Stimulated activated naive B cell treated with anti-CD40 and anti-IgM and Interleukin-4, amounts not matched to agents 10 μg/mL and 1 μg/mL and 100 μg/mL, for 72 hours (primary cell): ENCODE measurements around the gene DNAJC21.
"Not testable (repeated sequence)": the region's sequence is repeated elsewhere in the genome, so short reads cannot be mapped to it uniquely, and the experiment has no call there.

Experiments
- ATAC-seq, 2 donors: fragments of 150-1000 bp; cut with Tn5 transposase; replicated peaks; 2 replicates each; pipeline ENCODE4 v1.10.0; 2021; ENCODE audit warnings: moderate library complexity in 1 of 2
- DNase-seq: peaks from one replicate; pipeline ENCODE4 v3.0.0; 2021
- H3K27ac Mint-ChIP-seq: one replicate; pipeline ENCODE4 v1.8.0; 2022; ENCODE audit warnings: mild to moderate bottlenecking, mixed read lengths
- H3K27me3 Mint-ChIP-seq, 2 donors: one replicate each; pipeline ENCODE4 v1.8.0; 2022; ENCODE audit warnings: mixed read lengths in 2 of 2
- H3K36me3 Mint-ChIP-seq, 2 donors: one replicate each; pipeline ENCODE4 v1.8.0; 2022; ENCODE audit warnings: mixed read lengths in 2 of 2, mild to moderate bottlenecking in 1 of 2
- H3K4me1 Mint-ChIP-seq, 2 donors: one replicate each; pipeline ENCODE4 v1.8.0; 2022; ENCODE audit warnings: mixed read lengths in 2 of 2, mild to moderate bottlenecking in 1 of 2
- H3K4me3 Mint-ChIP-seq, 2 donors: one replicate each; pipeline ENCODE4 v1.8.0; 2022; ENCODE audit warnings: mild to moderate bottlenecking in 2 of 2, mixed read lengths in 2 of 2, moderate library complexity in 1 of 2
- H3K9me3 Mint-ChIP-seq, 2 donors: one replicate each; pipeline ENCODE4 v1.8.0; 2022; ENCODE audit warnings: mixed read lengths in 2 of 2, mild to moderate bottlenecking in 1 of 2

Gene DNAJC21

DNA sequence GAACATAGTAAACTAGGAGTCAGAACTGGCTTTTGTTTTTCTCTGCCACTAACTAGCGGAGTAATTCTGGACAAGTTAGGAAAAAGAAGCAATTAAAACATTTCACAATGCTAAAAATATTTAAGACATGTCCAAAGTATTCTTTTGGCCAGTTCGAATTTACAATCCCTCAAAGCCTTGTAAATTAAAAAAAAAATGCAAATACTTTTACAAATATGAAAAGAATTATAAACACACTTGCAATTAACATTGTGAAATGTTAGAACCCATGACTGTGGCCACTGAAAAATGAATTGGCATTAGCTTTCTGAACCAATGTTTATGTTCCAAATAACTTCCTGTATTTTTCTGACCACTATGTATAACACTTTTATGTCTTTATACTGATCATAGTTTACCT, 16.3 kb upstream of the DNAJC21 start:
- Mint-ChIP-seq H3K4me1 (peaks cover 11 to 30% of the 10 kb centered on the region in 2 donors), H3K36me3 (peaks cover 19 to 39% of the 10 kb centered on the region in 2 donors), H3K9me3 (no peaks in the 10 kb centered on the region), H3K27me3 (no peaks in the 10 kb centered on the region), H3K4me3 (no peak overlapping the region), H3K27ac (no peak overlapping the region)
- ATAC-seq (no peak), DNase-seq (no peak)

- no peaks in the 10 kb centered on the region for H3K9me3 Mint-ChIP-seq
- no peak overlapping the region for H3K27ac Mint-ChIP-seq
- no peak overlapping the region for H3K4me3 Mint-ChIP-seq
- H3K4me1 Mint-ChIP-seq: peaks cover 11 to 30% of the 10 kb centered on the region in 2 donors
- H3K27me3 Mint-ChIP-seq: no peaks in the 10 kb centered on the region
- H3K36me3 Mint-ChIP-seq: peaks cover 15 to 27% of the 10 kb centered on the region in 2 donors
- peak; percentile 1 to 7 for ATAC-seq
- DNase-seq: no peak
These were observed 14.7 kb upstream of the DNAJC21 start for GRCh38 chr5:34914671-34915138.

- Mint-ChIP-seq H3K36me3 (peaks cover 9 to 22% of the 10 kb centered on the region in 2 donors), H3K27ac (peak within 1 kb of the TSS; percentile 56), H3K4me3 (peak within 1 kb of the TSS in 1 of 2 donors; percentile 55), H3K4me1 (peaks cover 11 to 30% of the 10 kb centered on the region in 2 donors), H3K9me3 (no peaks in the 10 kb centered on the region), H3K27me3 (no peaks in the 10 kb centered on the region)
- DNase-seq: peak; percentile 98
- ATAC-seq: peak; percentile 99
These were observed 14.1 kb upstream of the DNAJC21 start, which contains the start of the genes BRIX1 and RAD1 for GRCh38 chr5:34915139-34915855. TSS of gene BRIX1 (plus strand) at chr5:34915711. CDS start at chr5:34915739, 28 bp downstream. TSS of gene RAD1 (minus strand) at chr5:34915504. CDS start at chr5:34914892, 612 bp downstream.

DNA sequence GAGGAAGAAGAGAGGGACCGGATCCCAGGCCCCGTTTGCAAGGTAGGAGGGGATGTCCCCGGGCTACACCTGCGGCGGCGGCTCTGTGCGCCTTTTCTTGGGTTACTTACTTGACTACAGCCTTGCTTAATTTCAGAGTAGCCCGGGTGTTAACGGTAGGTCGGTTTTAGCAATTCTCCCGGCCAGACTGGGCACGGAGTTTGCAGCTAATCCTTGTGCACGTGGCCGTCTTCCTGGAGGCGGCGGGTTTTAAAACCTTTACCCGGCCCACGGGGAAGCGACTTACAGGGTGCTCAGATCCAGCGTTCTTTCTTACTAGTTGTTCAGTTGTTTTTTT, 13.5 kb upstream of the DNAJC21 start:
- no peaks in the 10 kb centered on the region for H3K27me3 Mint-ChIP-seq
- peak; percentile 2 to 11 for ATAC-seq
- peaks cover 10 to 24% of the 10 kb centered on the region in 2 donors for H3K36me3 Mint-ChIP-seq
- no peaks in the 10 kb centered on the region for H3K9me3 Mint-ChIP-seq
- H3K4me1 Mint-ChIP-seq: peaks cover 11 to 33% of the 10 kb centered on the region in 2 donors
- no peak for DNase-seq
- H3K27ac Mint-ChIP-seq: no peak overlapping the region
- H3K4me3 Mint-ChIP-seq: no peak overlapping the region

DNA sequence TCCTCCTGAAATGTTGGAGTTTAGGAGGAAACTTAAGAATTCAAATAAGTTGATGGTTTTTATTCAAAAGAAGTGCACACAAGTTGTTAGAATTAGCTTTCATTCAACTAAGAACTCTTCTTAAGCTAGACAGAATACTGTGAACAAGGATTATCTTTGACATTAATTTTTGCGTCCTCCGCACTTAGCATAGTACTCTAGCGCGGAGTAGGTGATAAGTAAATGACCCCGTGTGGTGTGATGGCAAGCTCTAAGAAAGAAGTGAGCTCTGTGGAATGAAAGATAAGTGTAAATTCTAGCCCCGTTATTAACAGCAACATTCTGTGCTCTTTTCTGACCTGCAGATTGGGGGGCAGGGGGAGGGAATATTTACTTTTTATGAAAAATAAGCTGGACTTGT, 12.8 kb upstream of the DNAJC21 start:
- Mint-ChIP-seq H3K36me3 (peaks cover 10 to 22% of the 10 kb centered on the region in 2 donors), H3K9me3 (no peaks in the 10 kb centered on the region), H3K4me1 (peaks cover 11 to 33% of the 10 kb centered on the region in 2 donors), H3K27ac (no peak overlapping the region), H3K4me3 (no peak overlapping the region), H3K27me3 (no peaks in the 10 kb centered on the region)
- DNase-seq (no peak), ATAC-seq (no peak)

- Mint-ChIP-seq H3K27me3 (no peaks in the 10 kb centered on the region), H3K36me3 (peaks cover 11 to 22% of the 10 kb centered on the region in 2 donors), H3K4me1 (peaks cover 11 to 33% of the 10 kb centered on the region in 2 donors), H3K27ac (no peak overlapping the region), H3K9me3 (no peaks in the 10 kb centered on the region), H3K4me3 (no peak overlapping the region)
- ATAC-seq (no peak), DNase-seq (no peak)
These were observed 11.3 kb upstream of the DNAJC21 start for GRCh38 chr5:34918025-34918424.

- H3K4me1 Mint-ChIP-seq: peaks cover 11 to 29% of the 10 kb centered on the region in 2 donors
- H3K36me3 Mint-ChIP-seq: peaks cover 16 to 27% of the 10 kb centered on the region in 2 donors
- no peak overlapping the region for H3K27ac Mint-ChIP-seq
These were observed 10.3 kb upstream of the DNAJC21 start for GRCh38 chr5:34919077-34919476.

DNA sequence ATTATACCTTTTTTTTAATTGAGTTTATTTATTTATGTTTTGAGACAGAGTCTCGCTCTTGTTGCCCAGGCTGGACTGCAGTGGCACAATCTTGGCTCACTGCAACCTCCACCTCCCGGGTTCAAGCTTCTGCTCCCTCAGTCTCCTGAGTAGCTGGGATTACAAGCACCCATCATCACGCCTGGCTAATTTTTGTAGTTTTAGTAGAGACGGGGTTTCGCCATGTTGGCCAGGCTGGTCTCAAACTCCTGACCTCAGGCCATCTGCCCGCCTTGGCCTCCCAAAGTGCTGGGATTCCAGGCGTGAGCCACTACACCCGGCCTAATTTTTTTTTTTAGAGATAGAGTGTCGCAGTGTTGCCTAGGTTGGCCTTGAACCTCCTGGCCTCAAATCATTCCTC, 6.1 kb upstream of the DNAJC21 start:
- ATAC-seq, DNase-seq, H3K4me1 Mint-ChIP-seq, H3K27me3 Mint-ChIP-seq, H3K9me3 Mint-ChIP-seq: not testable (repeated sequence)
- Mint-ChIP-seq H3K27ac (peak overlapping the region; percentile 31), H3K36me3 (peaks cover 20 to 26% of the 10 kb centered on the region in 2 donors), H3K4me3 (peak overlapping the region in 1 of 2 donors; percentile 16)

More at GRCh38 chr5:34919077-34919476, 10.3 kb upstream of the DNAJC21 start:
- Mint-ChIP-seq H3K9me3 (no peaks in the 10 kb centered on the region), H3K27me3 (no peaks in the 10 kb centered on the region), H3K4me3 (no peak overlapping the region)
- DNase-seq (no peak), ATAC-seq (no peak)

- ATAC-seq (peak; percentile 84 to 85), DNase-seq (no peak)
- peaks cover 2 to 5% of the 10 kb centered on the region in 2 donors for H3K4me1 Mint-ChIP-seq
- no peak overlapping the region for H3K4me3 Mint-ChIP-seq
- H3K27me3 Mint-ChIP-seq: no peaks in the 10 kb centered on the region
- H3K9me3 Mint-ChIP-seq: no peaks in the 10 kb centered on the region
- H3K27ac Mint-ChIP-seq: peak overlapping the region; percentile 6
- H3K36me3 Mint-ChIP-seq: peaks cover 20 to 27% of the 10 kb centered on the region in 2 donors
These were observed 5.5 kb upstream of the DNAJC21 start for GRCh38 chr5:34923694-34924461.

DNA sequence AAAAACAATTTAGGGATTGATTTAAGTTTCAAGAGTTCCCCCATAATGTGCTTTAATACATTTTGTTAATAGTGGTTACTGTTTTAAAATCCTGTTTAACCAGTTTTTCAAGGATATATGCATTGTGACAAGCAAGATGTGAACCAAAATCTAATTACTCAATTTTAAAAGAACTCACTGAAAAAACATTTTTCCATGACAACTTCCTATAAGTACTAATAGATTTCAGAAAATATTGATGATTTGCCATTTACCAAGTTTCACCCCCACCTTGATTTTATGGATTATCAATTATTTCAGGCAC, 4.9 kb upstream of the DNAJC21 start:
- no peak overlapping the region for H3K27ac Mint-ChIP-seq
- no peak overlapping the region for H3K4me3 Mint-ChIP-seq
- H3K36me3 Mint-ChIP-seq: peaks cover 23 to 27% of the 10 kb centered on the region in 2 donors
- H3K4me1 Mint-ChIP-seq: peaks cover 5 to 10% of the 10 kb centered on the region in 2 donors
- no peak for ATAC-seq
- no peak for DNase-seq
- no peaks in the 10 kb centered on the region for H3K27me3 Mint-ChIP-seq
- no peaks in the 10 kb centered on the region for H3K9me3 Mint-ChIP-seq

GRCh38 chr5:34926318-34926888, 3.0 kb upstream of the DNAJC21 start:
- ATAC-seq: no peak
- peaks cover 12 to 18% of the 10 kb centered on the region in 2 donors for H3K4me1 Mint-ChIP-seq
- no peak for DNase-seq
- H3K4me3 Mint-ChIP-seq: no peak overlapping the region
- H3K36me3 Mint-ChIP-seq: peaks cover 21% of the 10 kb centered on the region in 2 donors
- H3K27me3 Mint-ChIP-seq: no peaks in the 10 kb centered on the region
- H3K27ac Mint-ChIP-seq: no peak overlapping the region
- H3K9me3 Mint-ChIP-seq: no peaks in the 10 kb centered on the region

DNA sequence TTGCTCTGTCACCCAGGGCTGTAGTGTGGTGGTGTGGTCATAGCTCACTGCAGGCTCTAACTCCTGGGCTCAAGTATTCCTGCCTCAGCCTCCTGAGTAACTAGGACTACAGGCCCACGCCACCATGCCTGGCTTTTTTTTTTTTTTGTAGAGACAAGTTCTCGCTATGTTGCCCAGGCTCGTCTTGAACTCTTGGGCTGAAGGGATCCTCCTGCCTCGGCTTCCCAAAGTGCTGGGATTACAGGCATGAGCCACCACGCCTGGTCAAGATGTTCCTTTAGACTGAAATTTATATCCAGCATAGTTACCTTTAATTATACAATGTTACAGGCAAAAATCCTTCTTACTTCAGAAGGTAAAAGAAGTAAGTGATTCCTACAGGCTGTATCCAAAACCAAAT, 1.6 kb upstream of the DNAJC21 start:
- ATAC-seq (no peak), DNase-seq (no peak)
- peaks cover 17 to 20% of the 10 kb centered on the region in 2 donors for H3K36me3 Mint-ChIP-seq
- H3K4me3 Mint-ChIP-seq: no peak overlapping the region
- no peaks in the 10 kb centered on the region for H3K27me3 Mint-ChIP-seq
- H3K9me3 Mint-ChIP-seq: no peaks in the 10 kb centered on the region
- peaks cover 14 to 21% of the 10 kb centered on the region in 2 donors for H3K4me1 Mint-ChIP-seq
- peak overlapping the region; percentile 67 for H3K27ac Mint-ChIP-seq

DNA sequence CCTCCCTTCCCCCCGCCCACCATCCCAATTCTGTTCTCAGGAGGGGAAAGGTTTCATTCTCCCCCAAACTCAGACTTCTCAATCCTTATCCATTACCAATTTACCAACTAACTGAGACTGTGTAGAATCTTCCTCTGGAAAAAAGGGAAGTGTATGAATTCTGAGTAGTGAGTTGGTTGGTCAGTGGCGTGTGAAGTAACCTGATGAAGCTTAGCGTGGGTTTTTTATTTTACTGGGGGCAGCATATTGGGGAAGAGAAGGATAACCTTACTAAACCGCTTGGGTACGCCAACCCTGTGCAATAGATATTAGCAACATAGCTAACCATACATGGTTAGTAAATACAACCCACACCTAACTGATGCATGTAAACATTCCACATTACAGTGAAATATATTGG, 1.1 kb upstream of the DNAJC21 start:
- H3K27ac Mint-ChIP-seq: no peak overlapping the region
- no peak for ATAC-seq

GRCh38 chr5:34929720-34930461, 532 bp downstream of the DNAJC21 start:
- H3K4me3 Mint-ChIP-seq: peak overlapping the region; percentile 98 to 99
- DNase-seq (peak; percentile 76), ATAC-seq (peak; percentile 83 to 86)
- H3K9me3 Mint-ChIP-seq: no peaks in the 10 kb centered on the region
- H3K27ac Mint-ChIP-seq: peak overlapping the region; percentile 98
- no peaks in the 10 kb centered on the region for H3K27me3 Mint-ChIP-seq
- peaks cover 20 to 27% of the 10 kb centered on the region in 2 donors for H3K4me1 Mint-ChIP-seq
- peaks cover 15 to 17% of the 10 kb centered on the region in 2 donors for H3K36me3 Mint-ChIP-seq

More for the DNA sequence above, 1.1 kb upstream of the DNAJC21 start:
- peaks cover 14 to 21% of the 10 kb centered on the region in 2 donors for H3K4me1 Mint-ChIP-seq
- H3K27me3 Mint-ChIP-seq: no peaks in the 10 kb centered on the region
- H3K9me3 Mint-ChIP-seq: no peaks in the 10 kb centered on the region
- H3K4me3 Mint-ChIP-seq: no peak overlapping the region
- H3K36me3 Mint-ChIP-seq: peaks cover 16 to 19% of the 10 kb centered on the region in 2 donors
- no peak for DNase-seq
